ENCODE measurements around the gene ORAI1. TPM values are rescaled to one million over a fixed set of nuclear protein-coding genes. Genes with fewer than 3 reads are reported as not detected.
A peak's percentile ranks its signal among the peaks of the same experiment; 100 is the strongest.

Gene ORAI1
- total and polyA plus RNA-seq, 2 of the 13 experiments (the other 11 are each of a cell fraction or from before 2014, with no cell fraction given): 9.2 to 17.2 TPM

GRCh38 chr12:121626087-121626852 is at the start of gene ORAI1 (continued):
- TF ChIP-seq ZNF234 (CRISPR knock-in tag; conservative IDR thresholded peaks at IDR 0.05): no peak
- TF ChIP-seq ERF (CRISPR knock-in tag; IDR thresholded peaks at IDR 0.05): peak; percentile 76
- TF ChIP-seq MXD3 (CRISPR knock-in tag; IDR thresholded peaks at IDR 0.05): no peak; the same call in 1 of the 2 replicates
- no peak for TF ChIP-seq CCAR2 (optimal IDR thresholded peaks at IDR 0.05; ENCODE audit: low read depth, low read length)
- no peak for TF ChIP-seq ZNF569 (CRISPR knock-in tag; IDR thresholded peaks at IDR 0.05; ENCODE audit: borderline replicate concordance)
- 0 out of 2 replicates have a peak, but pooled peaks have one; percentile 20 for TF ChIP-seq YEATS4 (CRISPR knock-in tag; IDR thresholded peaks at IDR 0.05; ENCODE audit: borderline replicate concordance)
- TF ChIP-seq PHF21A (CRISPR knock-in tag; IDR thresholded peaks at IDR 0.05): 0 out of 2 replicates have a peak, but pooled peaks have one; percentile 28
- TF ChIP-seq REL (CRISPR knock-in tag; conservative IDR thresholded peaks at IDR 0.05): no peak
- no peak for TF ChIP-seq FOSL1 (CRISPR knock-in tag; IDR thresholded peaks at IDR 0.05; ENCODE audit: borderline replicate concordance)
- no peak for TF ChIP-seq ZC3H4 (CRISPR knock-in tag; IDR thresholded peaks at IDR 0.05; ENCODE audit: borderline replicate concordance)
- TF ChIP-seq CENPX (CRISPR knock-in tag; IDR thresholded peaks at IDR 0.05): no peak
- no peak for TF ChIP-seq ZMYM3 (CRISPR knock-in tag; IDR thresholded peaks at IDR 0.05)
- TF ChIP-seq ZNF30 (CRISPR knock-in tag; IDR thresholded peaks at IDR 0.05): no peak
- TF ChIP-seq BHLHE40 (IDR thresholded peaks at IDR 0.05; ENCODE audit: low read length): peak; percentile 82
- no peak for TF ChIP-seq MIXL1 (CRISPR knock-in tag; IDR thresholded peaks at IDR 0.05)
- TF ChIP-seq, protein P1, sequence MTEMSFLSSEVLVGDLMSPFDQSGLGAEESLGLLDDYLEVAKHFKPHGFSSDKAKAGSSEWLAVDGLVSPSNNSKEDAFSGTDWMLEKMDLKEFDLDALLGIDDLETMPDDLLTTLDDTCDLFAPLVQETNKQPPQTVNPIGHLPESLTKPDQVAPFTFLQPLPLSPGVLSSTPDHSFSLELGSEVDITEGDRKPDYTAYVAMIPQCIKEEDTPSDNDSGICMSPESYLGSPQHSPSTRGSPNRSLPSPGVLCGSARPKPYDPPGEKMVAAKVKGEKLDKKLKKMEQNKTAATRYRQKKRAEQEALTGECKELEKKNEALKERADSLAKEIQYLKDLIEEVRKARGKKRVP (CRISPR knock-in tag; IDR thresholded peaks at IDR 0.05): no peak
- no peak; the same call in 1 of the 2 replicates for TF ChIP-seq ZNF616 (CRISPR knock-in tag; IDR thresholded peaks at IDR 0.05; ENCODE audit: low read depth)
- no peak for TF ChIP-seq ELF4 (CRISPR knock-in tag; IDR thresholded peaks at IDR 0.05; ENCODE audit: borderline replicate concordance)
- TF ChIP-seq AGO1 (IDR thresholded peaks at IDR 0.05; ENCODE audit: low read depth, low read length, poor library complexity, severe bottlenecking): no peak
- TF ChIP-seq ZNF691 (CRISPR knock-in tag; IDR thresholded peaks at IDR 0.05; ENCODE audit: borderline replicate concordance, low read depth): no peak
- TF ChIP-seq CHD2 (IDR thresholded peaks at IDR 0.05; ENCODE audit: low read depth, low read length): no peak
- TF ChIP-seq, protein P2, sequence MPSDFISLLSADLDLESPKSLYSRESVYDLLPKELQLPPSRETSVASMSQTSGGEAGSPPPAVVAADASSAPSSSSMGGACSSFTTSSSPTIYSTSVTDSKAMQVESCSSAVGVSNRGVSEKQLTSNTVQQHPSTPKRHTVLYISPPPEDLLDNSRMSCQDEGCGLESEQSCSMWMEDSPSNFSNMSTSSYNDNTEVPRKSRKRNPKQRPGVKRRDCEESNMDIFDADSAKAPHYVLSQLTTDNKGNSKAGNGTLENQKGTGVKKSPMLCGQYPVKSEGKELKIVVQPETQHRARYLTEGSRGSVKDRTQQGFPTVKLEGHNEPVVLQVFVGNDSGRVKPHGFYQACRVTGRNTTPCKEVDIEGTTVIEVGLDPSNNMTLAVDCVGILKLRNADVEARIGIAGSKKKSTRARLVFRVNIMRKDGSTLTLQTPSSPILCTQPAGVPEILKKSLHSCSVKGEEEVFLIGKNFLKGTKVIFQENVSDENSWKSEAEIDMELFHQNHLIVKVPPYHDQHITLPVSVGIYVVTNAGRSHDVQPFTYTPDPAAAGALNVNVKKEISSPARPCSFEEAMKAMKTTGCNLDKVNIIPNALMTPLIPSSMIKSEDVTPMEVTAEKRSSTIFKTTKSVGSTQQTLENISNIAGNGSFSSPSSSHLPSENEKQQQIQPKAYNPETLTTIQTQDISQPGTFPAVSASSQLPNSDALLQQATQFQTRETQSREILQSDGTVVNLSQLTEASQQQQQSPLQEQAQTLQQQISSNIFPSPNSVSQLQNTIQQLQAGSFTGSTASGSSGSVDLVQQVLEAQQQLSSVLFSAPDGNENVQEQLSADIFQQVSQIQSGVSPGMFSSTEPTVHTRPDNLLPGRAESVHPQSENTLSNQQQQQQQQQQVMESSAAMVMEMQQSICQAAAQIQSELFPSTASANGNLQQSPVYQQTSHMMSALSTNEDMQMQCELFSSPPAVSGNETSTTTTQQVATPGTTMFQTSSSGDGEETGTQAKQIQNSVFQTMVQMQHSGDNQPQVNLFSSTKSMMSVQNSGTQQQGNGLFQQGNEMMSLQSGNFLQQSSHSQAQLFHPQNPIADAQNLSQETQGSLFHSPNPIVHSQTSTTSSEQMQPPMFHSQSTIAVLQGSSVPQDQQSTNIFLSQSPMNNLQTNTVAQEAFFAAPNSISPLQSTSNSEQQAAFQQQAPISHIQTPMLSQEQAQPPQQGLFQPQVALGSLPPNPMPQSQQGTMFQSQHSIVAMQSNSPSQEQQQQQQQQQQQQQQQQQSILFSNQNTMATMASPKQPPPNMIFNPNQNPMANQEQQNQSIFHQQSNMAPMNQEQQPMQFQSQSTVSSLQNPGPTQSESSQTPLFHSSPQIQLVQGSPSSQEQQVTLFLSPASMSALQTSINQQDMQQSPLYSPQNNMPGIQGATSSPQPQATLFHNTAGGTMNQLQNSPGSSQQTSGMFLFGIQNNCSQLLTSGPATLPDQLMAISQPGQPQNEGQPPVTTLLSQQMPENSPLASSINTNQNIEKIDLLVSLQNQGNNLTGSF (CRISPR knock-in tag; IDR thresholded peaks at IDR 0.05): no peak; the same call in 1 of the 2 replicates
